Activated B cell treated with CpG ODN at 0.5 μM for 24 hours (primary cell): ENCODE measurements around the gene BNC2. TPM values are rescaled to one million over a fixed set of nuclear protein-coding genes. Genes with fewer than 3 reads are reported as not detected.

Experiments used
- ATAC-seq: fragments of 200-7000 bp; cut with Tn5 transposase; one replicate; pipeline ENCODE4 v1.10.0; 2021; ENCODE audit warnings: low read depth, mild to moderate bottlenecking, moderate library complexity
- CTCF ChIA-PET: fragments of 350-600 bp; sonication (Branson Sonifier 250); formaldehyde crosslinking; loops from one replicate; lab custom pipeline; 2021; ENCODE audit warnings: antibody characterized with exemption; lab: Charles Lee
- POLR2A ChIA-PET: fragments of 350-600 bp; sonication (Branson Sonifier 250); formaldehyde crosslinking; loops from one replicate; lab custom pipeline; 2021; ENCODE audit warnings: antibody characterized with exemption; lab: Charles Lee
- DNase-seq: peaks from one replicate; pipeline ENCODE4 v3.0.0; 2022
- H3K27ac Mint-ChIP-seq: one replicate; pipeline ENCODE4 v1.8.0; 2020; ENCODE audit warnings: mixed read lengths
- H3K27me3 Mint-ChIP-seq: one replicate; pipeline ENCODE4 v1.8.0; 2021; ENCODE audit warnings: mixed read lengths
- H3K36me3 Mint-ChIP-seq: one replicate; pipeline ENCODE4 v1.8.0; 2021; ENCODE audit warnings: low read depth, mixed read lengths
- H3K4me1 Mint-ChIP-seq: one replicate; pipeline ENCODE4 v1.8.0; 2021; ENCODE audit warnings: mixed read lengths
- H3K4me3 Mint-ChIP-seq: one replicate; pipeline ENCODE4 v1.8.0; 2020; ENCODE audit warnings: mild to moderate bottlenecking, mixed read lengths
- H3K9me3 Mint-ChIP-seq: one replicate; pipeline ENCODE4 v1.8.0; 2020; ENCODE audit warnings: mixed read lengths
- intact Hi-C: fragments of 100-400 bp; cut with micrococcal nuclease; formaldehyde crosslinking; loops from one replicate; pipeline ENCODE4 v1.15.1; 2024
- total RNA-seq: library from RNA; stranded (reverse); gene quantifications from 2 replicates; pipeline ENCODE4 v1.2.3, GENCODE V29; 2022
- TF ChIP-seq, protein P1 (sequence below): fragments of 200-600 bp; IDR thresholded peaks from one replicate; pipeline ENCODE4 v1.8.0; 2022; ENCODE audit warnings: antibody characterized with exemption, mild to moderate bottlenecking

The BNC2 gene
- total RNA-seq, 1 donor from 2014 or later: not detected

DNA sequence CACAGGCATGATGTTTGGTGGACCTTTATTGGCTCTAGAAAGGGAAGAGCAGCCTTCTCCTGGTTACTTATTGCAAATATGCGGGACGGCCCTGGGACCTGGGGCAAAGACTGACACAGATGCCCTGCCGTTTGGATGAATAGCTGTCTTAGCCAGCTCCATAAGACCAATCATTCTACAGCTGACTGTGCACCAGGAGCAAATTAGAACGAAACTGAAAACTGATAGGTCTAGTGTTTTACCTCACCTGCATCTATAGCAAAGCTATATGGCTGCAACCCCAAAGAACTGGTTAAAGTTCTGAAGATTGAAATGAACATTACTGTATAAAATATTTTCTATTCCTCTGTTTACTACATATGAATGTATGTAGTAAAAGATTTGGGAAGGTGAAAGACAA, 34.2 kb upstream of the BNC2 start:
- H3K36me3 Mint-ChIP-seq: no peaks in the 10 kb centered on the region
- H3K27me3 Mint-ChIP-seq: no peaks in the 10 kb centered on the region
- DNase-seq (no peak), ATAC-seq (no peak)
- ChIA-PET POLR2A (no interaction called here), CTCF (no interaction called here)
- H3K9me3 Mint-ChIP-seq: peaks cover 1% of the 10 kb centered on the region
- intact Hi-C loops: no loop called here
- H3K27ac Mint-ChIP-seq: no peak overlapping the region
- H3K4me3 Mint-ChIP-seq: no peak overlapping the region
- H3K4me1 Mint-ChIP-seq: no peaks in the 10 kb centered on the region
- TF ChIP-seq, protein P1, sequence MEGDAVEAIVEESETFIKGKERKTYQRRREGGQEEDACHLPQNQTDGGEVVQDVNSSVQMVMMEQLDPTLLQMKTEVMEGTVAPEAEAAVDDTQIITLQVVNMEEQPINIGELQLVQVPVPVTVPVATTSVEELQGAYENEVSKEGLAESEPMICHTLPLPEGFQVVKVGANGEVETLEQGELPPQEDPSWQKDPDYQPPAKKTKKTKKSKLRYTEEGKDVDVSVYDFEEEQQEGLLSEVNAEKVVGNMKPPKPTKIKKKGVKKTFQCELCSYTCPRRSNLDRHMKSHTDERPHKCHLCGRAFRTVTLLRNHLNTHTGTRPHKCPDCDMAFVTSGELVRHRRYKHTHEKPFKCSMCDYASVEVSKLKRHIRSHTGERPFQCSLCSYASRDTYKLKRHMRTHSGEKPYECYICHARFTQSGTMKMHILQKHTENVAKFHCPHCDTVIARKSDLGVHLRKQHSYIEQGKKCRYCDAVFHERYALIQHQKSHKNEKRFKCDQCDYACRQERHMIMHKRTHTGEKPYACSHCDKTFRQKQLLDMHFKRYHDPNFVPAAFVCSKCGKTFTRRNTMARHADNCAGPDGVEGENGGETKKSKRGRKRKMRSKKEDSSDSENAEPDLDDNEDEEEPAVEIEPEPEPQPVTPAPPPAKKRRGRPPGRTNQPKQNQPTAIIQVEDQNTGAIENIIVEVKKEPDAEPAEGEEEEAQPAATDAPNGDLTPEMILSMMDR: no peak

DNA sequence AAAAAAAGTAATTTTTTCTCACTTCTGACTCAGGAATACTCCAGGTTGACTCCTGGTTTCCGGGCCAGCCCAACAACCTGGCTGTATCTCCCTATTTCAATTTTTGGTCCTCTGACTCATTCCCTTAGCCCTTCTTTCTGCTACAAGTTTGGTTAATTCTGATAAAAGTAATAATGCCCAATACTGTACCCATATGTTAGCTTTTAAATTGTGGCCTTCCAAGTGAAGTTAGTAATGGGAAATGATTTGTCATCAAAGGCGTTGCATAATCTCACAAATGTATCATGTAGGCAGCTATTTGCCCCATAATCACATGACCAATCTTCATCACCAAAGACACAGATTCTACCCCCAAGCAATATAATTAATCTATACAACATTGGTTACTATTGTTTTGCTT, 31.1 kb upstream of the BNC2 start:
- TF ChIP-seq, protein P1: no peak
- no peak overlapping the region for H3K27ac Mint-ChIP-seq
- CTCF ChIA-PET: no interaction called here
- POLR2A ChIA-PET: no interaction called here
- no peak for DNase-seq
- no peaks in the 10 kb centered on the region for H3K36me3 Mint-ChIP-seq
- no peaks in the 10 kb centered on the region for H3K4me1 Mint-ChIP-seq
- no peaks in the 10 kb centered on the region for H3K27me3 Mint-ChIP-seq
- no peak overlapping the region for H3K4me3 Mint-ChIP-seq
- peaks cover 4% of the 10 kb centered on the region for H3K9me3 Mint-ChIP-seq
- intact Hi-C loops: no loop called here
- ATAC-seq: no peak

DNA sequence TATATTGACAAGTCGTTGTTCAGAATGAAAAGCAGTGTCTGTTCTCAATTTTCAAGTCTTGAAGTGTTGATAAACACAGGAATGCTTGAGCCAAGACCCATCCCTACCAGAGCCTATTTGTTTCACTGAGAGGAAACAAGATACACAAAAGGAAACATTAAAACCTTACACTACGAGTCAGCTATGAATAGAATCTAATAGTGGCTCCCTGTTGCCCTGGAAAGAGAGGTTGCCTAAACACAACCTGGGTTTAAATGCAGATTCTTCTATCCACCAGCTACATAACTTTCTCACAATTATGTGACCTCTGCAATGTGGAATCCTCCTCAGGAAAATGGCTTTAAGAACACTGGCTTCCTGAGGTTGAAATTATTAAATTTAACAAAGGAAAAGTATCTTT, 29.1 kb upstream of the BNC2 start:
- Mint-ChIP-seq H3K9me3 (peaks cover 7% of the 10 kb centered on the region), H3K4me1 (no peaks in the 10 kb centered on the region), H3K27me3 (no peaks in the 10 kb centered on the region), H3K36me3 (no peaks in the 10 kb centered on the region), H3K27ac (no peak overlapping the region), H3K4me3 (no peak overlapping the region)
- ChIA-PET CTCF (no interaction called here), POLR2A (no interaction called here)
- no peak for DNase-seq
- intact Hi-C loops: no loop called here
- TF ChIP-seq, protein P1: no peak
- no peak for ATAC-seq

DNA sequence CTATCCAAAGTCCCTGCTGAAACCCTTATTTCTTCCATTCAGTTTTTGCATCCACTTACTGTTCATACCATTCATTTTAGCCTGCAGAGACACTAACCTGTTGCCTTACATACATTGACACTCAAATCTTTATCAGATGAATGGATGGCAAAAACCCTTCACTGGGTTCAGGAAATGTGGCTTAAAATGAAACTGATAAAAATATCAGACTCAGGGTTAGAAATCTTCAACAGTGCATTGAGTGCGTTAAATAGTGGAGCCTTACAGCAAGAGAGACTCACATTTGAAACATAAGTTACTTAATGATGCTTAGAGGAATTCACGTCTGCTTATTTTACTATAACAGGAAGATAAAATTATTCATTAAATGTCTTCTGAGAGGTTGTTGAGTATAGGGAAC, 28.0 kb upstream of the BNC2 start:
- H3K9me3 Mint-ChIP-seq: peaks cover 13% of the 10 kb centered on the region
- H3K27me3 Mint-ChIP-seq: no peaks in the 10 kb centered on the region
- DNase-seq (no peak), ATAC-seq (no peak)
- no peaks in the 10 kb centered on the region for H3K36me3 Mint-ChIP-seq
- POLR2A ChIA-PET: no interaction called here
- CTCF ChIA-PET: no interaction called here
- no peak overlapping the region for H3K4me3 Mint-ChIP-seq
- H3K4me1 Mint-ChIP-seq: no peaks in the 10 kb centered on the region
- TF ChIP-seq, protein P1: no peak
- no peak overlapping the region for H3K27ac Mint-ChIP-seq
- intact Hi-C loops: no loop called here

DNA sequence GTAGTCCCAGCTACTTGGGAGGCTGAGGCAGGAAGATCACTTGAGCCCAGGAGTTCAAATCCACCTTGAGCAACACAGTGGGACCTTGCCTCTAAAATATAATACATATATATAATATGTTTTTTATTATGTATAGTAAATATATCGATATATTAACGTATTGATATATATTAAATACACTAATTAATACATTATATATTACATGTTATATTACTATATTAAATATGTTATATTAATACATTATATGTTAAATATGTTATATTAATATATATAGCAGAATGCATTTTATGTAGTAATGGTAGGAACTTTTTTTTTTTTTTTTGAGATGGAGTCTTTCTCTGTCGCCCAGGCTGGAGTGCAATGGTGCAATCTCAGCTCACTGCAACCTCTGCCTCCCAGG, 18.1 kb upstream of the BNC2 start:
- TF ChIP-seq, protein P1: no peak
- Mint-ChIP-seq H3K9me3 (peaks cover 3% of the 10 kb centered on the region), H3K4me1 (no peaks in the 10 kb centered on the region), H3K27ac (no peak overlapping the region), H3K4me3 (no peak overlapping the region), H3K27me3 (peaks cover 1% of the 10 kb centered on the region), H3K36me3 (no peaks in the 10 kb centered on the region)
- DNase-seq: no peak
- intact Hi-C loops: no loop called here
- ATAC-seq: no peak
- ChIA-PET CTCF (no interaction called here), POLR2A (no interaction called here)
